Measurements from ENCODE around the gene SFMBT1.

The SFMBT1 gene

DNA sequence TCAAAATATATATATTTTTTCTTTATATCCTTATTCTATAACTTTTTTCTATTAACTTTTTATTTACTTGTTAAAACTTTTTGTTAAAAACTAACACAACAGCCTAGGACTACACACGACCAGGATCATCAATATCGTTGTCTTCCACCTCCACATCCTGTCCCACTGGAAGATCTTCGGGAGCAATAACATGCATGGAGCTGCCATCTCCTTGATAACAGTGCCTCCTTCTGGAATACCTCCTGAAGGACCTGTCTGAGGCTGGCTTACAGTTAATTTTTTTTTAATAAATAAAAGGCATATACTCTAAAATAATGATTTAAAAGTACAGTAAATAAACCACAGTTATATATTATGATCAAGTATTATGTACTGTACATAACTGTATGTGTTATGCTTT, 58.9 kb downstream of the SFMBT1 start:
- DNase-seq = no peak

DNA sequence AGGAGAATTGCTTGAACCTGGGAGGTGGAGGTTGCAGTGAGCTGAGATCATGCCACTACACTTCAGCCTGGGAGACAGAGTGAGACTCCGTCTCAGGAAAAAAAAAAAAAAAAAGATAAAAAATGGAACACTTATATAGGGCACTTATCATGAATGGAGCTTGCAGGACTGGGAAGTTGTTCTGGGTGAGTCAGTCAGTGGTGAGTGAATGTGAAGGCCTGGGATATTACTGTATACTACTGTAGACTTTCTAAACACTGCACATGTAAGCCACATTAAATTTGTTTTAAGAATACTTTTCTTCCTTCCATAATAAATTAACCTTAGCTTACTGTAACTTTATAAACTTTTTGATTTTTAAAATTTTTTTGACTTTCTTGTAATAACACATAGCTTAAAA, 59.8 kb downstream of the SFMBT1 start:
- no peak for DNase-seq

DNA sequence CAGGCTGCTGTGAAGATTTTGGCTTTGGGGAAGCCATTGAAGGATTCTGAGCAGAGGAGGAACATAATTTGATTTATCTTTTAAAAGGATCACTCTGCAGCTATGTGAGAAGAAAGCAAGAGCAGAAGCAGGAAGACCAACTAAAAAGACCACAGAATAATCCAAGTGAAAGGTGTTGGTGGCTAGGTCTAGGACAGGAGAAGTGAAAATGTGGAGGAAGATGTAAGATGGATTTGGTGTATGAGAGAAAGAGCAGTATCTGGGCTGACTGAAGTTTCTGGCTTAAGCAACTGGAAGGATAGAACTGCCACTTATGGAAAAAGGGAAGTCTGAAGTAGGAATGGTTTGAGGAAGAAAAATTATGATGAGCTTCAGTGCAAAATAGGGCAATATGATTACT, 62.0 kb downstream of the SFMBT1 start:
- DNase-seq = no peak

DNA sequence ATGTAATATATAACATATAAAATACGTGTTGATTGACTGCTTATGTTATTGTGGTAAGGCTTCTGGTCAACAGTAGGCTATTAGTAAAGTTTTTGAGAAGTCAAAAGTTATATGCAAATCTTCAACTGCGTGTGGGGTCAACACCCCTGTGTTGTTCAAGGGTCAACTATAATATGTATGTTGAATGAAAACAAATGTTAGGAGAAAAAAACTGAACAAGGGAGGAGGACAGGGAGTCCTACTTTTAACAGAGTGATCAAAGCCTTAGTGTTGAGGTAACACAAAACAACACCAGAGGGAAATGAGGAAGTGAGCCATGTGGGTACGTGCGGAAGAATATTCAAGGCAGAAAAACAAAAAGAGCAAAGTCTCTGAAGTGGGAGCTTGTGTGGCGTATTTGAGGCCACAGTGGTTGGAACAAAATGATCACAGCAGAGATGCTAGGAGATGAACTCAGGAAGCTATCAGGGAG, 62.5 kb downstream of the SFMBT1 start:
- no peak for DNase-seq

DNA sequence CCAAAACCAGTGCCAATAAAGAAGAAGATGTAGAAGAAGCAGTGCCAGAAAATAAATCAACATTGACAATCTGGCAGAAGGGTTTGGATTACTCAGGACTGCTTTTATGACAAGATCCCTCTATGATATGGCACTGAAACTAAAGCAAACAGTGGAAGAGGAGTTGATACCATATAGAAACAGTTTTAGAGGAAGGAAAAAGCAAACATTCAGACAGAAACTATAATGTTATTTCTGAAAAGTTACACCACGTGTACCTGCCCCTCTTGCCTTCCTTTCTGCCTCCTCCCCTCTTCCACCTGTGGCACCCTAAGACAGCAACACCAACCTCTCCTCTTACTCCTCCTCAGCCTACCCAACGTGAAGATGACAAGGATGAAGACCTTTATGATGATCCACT, 63.0 kb downstream of the SFMBT1 start:
- DNase-seq = no peak

DNA sequence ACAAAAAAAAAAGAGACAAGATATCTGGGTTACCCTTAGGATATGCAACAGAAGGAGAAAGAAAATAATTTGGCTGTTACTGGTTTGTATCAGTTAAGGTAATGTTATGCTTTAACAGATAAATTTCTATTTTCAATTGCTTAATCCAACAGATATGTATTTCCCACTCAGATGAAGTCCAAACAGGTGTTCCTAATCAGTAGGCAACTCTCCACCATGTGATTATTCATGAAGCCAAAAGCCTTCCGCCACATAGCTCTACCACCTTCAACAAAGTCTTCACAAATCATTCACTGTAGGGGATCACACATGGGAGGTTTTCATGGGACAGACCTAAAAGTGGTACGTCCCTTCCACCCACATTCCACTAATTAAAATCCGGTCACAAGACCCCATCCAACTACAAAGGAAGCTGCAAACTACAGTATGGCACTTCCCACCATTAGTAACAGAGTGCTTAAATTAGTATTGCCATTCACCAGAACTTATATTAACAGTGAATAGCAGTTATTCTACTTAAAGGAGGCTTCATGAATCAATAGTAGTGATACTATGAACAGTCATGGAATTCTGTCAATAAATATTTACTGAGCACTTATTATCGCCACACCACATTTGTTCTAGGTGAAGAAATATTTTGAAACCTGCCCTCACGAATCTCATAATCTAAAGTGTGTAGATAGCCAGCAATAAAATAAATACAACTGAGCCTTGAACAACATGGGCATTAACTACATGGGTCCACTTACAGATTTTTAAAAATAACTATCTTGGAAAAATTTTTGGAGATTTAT, 66.5 kb downstream of the SFMBT1 start:
- DNase-seq = no peak

DNA sequence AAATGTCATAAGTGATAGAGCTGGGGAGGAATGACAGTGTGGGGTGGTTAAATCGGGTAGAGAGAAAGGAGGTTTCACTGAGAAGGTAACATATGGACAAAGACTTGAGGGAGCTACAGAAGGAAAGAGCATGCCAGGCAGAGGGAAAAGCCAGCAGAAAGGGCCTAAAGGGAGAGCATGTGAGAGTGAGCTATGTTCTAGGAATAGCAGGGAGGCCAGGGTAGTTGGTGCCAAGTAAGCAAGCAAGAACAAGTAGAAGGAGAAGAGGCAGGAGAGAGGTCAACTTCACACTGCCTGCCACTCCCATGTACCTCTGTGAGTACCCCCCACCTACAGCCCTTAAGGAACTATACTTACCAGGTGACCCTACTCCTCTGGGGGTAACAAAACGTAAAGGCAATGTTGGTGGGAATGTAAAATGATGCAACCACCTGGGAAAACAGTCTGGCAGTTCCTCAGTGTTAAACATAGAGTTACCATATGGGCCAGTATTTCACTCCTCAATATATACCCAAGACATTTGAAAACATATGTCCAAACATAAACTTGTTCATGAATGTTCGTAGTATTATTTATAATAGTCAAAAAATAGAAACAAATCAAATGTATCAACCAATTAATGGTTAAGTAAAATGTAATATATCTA, 67.6 kb downstream of the SFMBT1 start:
- no peak for DNase-seq

DNA sequence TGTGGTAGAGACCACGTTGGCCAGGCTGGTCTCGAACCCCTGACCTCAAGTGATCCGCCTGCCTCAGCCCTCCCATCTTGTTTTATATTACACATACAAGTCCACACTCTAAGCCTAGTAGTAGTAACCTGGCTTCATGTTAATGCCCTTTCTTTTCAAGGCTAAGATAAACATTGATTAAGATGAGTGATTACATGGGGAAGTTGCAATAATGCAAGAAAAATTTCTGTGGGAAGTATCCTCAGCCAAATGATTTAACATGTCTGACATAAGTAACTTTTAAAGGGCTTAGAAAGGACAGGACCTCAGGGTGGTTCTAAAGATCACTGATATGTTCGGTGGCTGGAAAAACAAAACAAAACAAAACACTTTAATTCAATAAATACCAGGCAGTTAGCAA, 72.1 kb downstream of the SFMBT1 start:
- no peak for DNase-seq

DNA sequence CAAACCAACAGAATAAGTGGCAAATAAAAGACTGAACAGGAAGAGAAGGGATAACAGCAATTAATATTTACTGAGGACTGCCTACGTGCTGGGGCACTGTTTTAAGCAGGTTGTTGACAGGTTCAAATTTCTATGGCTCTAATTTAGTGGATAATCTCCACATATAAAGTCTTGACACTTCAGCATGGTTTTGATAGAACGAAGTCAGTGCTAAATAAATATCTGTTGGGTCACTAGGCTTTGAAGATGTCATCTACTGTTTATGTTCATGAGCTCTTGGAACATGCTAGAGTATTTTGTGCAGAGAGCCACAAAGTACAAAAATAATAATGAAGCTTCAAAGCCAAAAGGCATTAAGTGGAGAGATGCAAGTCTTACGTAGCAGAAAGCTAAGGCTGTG, 74.0 kb downstream of the SFMBT1 start:
- no peak for DNase-seq

DNA sequence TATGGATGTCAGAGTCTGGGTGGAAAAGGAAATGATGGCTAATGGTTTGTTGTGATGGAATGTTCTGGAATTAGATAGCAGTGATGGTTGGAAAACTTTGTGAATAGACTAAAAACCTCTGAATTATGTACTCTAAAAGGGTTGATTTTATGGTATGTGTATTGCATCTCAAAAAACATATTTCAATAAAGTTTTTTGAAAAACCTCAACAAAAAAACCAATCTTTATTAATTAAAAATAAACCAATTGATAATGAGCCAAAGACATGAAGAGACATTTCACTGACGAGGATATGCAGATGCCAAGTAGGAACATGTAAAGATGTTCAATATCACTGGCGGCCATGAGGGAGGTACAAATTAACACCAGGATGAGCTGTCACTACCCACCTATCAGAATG, 78.5 kb downstream of the SFMBT1 start:
- DNase-seq = no peak

DNA sequence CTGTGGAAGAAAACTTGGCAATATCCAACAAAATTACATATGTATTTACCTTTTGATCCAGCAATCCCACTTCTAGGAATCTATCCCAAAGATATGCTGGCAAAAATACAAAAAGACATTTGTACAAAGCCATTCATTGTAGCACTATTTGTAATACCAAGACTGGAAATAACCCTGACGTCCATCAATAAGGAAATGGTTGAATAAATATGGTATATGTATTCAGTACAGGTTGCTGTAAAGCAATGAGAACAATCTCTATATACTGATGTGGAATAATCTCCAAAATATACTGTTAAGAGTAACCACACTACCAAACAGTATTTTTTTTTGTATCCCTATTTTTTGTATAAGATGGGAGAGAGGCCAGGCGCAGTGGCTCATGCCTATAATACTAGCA, 83.7 kb downstream of the SFMBT1 start:
- no peak for DNase-seq

DNA sequence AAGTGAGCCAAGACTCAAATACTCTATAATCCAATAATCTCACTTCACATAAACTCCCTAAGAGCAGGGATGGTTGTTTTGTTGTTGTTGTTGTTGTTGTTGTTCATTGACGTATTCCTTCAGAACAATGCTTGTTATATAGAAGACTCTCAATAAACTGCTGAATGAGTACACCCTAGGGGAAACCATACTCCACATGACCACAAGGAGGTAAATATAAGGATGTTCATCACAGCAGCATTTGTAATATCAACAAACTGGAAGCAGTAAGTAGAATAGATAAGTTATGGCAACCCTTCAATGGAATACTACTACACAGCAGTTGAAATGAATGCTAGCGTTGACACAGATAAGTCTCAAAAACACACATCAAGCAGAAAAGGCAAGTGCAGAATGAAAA, 86.1 kb downstream of the SFMBT1 start:
- no peak for DNase-seq

DNA sequence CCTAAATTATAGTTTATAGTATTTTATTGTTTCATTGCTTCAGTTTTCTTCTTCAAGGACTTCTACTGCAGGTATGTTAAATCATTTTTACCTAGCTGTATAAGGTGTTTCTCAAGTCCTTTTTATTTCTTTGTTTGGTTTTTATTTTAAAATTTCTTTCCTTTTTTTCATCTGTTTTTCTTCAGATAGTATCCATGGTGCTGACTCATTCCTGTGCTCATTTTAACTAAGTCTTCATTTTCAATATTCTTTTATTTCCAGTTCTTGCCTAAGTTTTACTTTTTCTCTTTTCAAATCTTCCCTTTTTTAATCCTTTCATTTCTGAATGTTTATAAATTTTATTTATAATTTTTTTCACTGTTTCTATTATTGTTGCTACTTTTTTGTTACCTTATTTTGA, 106.3 kb downstream of the SFMBT1 start:
- no peak for DNase-seq

DNA sequence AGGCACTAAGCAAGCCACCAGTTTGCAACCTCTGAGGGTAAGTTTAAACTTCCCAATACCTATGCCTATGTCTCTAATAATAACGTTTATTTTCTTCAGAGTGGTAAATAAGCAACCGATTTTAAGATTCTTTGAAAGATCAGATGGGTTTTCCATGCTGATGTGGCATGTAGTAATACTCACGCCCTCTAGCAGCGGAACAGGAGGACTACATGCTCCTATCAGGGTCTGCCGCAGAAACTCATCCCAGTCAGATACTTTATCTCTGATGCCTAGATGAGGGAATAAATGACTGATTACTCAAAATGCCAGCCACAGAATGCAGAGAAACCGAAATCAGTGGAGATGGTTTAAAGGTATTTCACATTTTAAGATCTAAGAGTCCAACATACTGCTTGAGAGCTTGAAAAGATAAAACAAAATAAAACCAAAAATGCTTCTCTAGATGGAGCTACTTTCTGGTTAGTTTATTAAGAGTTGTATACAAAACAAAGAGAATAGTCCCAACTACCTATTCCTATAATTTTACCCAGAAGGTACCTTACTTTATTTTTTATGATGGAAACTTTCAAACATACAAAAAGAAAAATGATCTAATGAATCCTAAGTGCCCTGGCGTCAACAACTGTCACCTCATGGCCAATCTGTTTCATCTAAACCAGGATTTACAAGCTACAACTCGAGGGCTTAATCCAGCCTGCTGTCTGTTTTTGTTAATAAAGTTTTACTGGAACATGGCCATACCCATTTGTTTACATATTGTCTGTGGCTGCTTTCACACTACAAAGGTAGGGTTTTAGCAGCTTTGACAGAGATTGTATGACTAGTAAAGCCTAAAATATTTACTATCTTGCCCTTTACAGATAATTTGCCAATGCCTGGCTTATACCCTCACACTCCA, 111.0 kb downstream of the SFMBT1 start:
- peak; percentile 18 for DNase-seq

DNA sequence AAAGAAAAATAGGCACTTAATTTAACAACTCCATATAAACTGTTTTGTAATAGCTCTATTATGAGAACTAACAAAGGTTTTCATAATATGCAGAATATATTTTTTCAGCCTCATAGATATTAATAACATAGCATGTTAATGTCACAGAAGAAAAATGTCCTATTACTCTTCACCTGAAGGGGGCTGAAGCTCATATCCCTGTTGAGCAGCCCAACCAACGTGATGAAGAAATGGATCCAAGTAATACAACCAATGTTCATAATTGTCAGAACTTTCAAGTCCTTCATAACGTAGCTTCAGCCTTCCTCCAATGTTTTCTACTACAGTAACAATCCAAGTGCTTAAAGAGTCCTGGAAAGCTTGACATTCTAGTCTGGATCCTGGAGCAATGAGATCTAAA, 114.0 kb downstream of the SFMBT1 start:
- DNase-seq = no peak

DNA sequence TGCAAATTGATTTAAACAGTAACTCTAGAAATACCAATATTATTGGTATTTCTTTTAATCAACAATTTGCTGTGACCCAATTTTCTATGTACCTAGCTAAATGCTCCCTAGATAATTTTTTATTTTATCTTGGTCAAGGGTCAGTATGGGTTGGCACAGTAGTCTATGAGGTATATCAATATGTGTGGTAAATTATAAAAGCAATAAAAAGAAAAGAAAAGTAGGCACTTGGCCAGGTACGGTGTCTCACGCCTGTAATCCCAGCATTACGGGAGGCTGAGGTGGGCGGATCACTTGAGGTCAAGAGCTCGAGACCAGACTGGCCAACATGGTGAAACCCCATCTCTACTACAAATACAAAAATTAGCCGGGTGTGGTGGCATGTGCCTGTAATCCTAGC, 114.5 kb downstream of the SFMBT1 start:
- DNase-seq = no peak

DNA sequence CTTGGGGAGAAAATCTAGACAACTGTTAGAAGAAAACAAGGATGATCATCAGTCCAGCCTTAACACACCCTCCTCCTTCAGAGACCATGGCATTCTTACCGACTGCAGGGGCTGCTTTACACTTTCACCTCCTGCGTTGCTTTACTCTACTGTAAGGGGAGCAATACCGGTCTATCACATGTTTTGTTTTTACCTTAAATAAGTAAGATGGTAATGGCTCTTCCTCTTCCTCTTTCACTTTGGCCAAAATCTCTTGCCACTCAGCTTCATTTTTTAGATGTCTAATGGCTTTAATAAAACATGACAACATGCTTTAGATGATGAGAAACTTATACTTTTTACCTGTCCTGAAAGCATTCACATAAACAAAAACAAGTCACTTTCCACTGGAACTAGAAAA, 115.1 kb downstream of the SFMBT1 start:
- DNase-seq = no peak

DNA sequence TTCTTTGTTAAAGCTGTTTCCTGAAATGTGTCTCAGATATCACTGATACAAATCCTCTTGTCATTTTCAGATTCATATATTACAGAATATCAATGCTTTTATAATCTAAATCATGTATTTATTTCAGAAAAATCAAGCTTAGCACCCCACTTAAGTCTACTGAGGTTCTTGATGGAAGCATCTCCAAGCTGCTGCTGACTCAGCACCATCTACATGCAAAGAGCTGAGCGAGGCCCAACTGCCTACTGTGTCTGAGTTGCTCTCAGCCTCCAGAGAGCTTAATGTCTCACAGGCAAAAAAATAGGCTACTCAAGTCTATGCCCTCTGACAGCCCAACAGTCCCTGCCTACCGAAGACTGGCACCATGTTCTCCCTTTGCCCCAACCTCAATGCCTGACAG, 119.3 kb downstream of the SFMBT1 start:
- DNase-seq = no peak

DNA sequence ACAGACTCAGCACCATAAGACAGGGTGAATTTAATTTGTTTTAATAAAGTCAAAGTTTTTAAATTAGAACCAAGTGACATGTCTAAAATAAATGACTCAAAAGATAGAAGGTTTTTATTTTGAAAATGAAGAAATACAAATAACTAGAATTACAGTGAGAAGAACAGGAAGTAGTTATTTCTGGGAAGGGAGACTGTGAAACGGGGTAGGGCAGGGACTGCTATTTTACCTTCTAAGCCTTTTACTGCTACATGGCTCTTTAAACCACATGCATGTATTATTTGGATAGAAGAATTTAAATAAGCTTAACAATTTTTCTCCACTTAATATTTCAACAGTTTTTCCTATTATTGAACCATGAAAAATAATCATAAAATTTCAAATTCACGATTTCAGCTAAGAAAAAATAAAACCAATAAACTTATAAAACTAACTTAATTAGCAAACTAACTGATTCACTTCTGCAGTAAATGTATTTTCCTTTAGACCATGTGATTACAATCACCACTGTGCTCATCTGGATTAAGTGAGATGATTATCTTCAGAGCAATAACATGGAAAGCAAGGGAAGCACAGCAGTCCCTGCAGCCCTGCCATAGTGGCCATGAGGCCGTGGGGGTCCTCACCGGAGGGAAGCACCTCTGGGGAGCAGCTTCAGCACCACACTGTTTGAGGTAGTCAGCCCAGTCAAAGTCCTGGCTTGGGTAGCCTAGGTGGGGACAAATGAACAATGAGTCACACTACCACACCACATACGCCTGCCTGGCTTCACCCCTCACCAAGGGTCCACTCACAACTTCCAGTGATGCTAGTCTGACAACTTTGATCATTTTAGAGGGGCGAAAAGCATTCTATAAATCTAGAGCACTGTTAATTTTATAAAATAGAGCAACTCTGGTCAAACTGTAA, 120.2 kb downstream of the SFMBT1 start:
- DNase-seq = no peak

DNA sequence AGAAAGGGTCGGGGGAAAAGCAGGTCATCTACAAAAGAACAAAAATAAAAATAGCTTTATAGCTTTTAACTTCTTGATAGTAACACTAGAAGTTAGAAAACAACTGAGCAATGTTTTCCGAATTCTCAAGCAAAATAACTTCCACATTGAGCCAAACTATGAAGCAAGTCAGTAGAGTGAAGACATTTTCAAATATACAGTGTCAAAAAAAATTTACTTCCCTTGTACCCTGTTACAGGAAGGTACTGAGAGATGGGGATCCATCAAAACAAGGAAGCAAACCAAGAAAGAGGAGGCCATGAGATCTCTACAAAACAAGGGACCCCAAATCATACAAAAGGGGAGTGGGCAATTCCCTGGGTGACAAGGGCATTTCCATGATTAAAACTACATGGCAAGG, 121.9 kb downstream of the SFMBT1 start:
- no peak for DNase-seq

DNA sequence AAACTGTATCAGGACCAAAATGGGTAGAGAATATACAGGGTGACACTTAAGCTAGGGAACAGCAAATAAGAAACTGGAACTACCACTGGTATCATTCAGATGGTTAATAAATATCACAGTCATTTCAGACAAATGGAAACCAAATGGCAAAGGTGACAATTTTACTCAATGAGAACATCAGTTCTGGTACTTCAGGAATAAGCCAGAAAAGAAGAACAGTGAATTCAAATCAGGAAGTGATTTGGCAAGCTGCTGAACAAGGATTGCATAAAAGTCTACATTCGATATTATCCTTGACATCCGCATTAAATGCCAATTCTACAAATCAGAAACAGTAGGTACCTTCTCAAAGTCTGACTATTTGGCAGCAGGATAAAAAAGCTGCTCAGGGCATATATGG, 125.0 kb downstream of the SFMBT1 start:
- no peak for DNase-seq

DNA sequence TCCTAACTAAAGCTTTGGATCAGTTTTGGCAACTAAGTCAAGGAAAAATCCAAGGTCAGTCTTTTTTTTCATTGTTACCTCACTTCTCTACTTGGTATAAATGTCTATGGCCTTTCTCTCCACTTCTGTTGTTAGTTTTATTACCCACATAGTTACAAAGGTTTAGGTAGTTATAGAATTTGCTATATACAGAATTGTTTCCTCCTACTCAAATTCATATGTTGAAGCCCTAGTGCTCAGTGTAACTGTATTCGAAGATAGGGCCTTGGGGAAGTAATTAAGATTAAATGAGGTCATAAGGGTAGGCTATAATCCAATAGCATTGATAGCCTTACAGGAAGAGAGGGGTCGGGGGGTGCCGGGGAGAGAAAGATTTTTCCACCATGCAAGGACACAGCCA, 128.8 kb downstream of the SFMBT1 start:
- no peak for DNase-seq

DNA sequence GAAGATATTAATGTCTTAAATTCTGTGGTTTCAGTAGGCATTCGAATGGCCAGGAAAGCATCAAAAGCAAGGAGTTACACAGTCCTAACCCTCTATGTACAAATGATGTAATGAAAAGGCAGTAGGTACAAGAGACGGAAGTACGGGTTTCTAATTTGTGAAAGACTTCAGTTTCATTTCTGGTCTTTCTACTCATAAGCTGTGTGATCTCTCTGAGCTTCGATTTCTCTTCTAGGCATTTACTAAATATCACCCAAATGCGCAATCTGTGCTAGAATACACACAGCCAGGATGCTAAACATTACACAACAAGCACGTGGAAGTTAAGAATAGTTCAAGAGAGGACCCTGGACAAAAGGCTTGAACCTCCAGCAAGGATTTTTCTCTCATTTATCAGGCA, 130.6 kb downstream of the SFMBT1 start:
- DNase-seq = no peak

Measured in NCI-H748 treated with DMSO at 0.1 percent for 48 hours (cell line).